Ovary (tissue), 3 donors: ENCODE results near the gene ACVR2B.

Experiments
- CTCF ChIP-seq, 3 donors: fragments of 450-650 bp in 2 of 3; fragments of 200-600 bp in 1 of 3; IDR thresholded peaks; one replicate each; pipeline versions ENCODE4 v1.5.1 to v1.8.0; 2016 to 2022; ENCODE audit warnings: antibody characterized with exemption in 3 of 3, mild to moderate bottlenecking in 1 of 3
- EP300 ChIP-seq: sonication (generic); formaldehyde crosslinking; IDR thresholded peaks from one replicate; pipeline ENCODE4 v1.6.1; 2017; ENCODE audit warnings: antibody characterized with exemption
- POLR2A ChIP-seq: fragments of 450-650 bp; IDR thresholded peaks from one replicate; pipeline ENCODE4 v1.6.1; 2017; ENCODE audit warnings: antibody characterized with exemption, mild to moderate bottlenecking, moderate library complexity
- donor health status: DM: no; HTN: no; CAD: no.

- TF ChIP-seq CTCF (IDR thresholded peaks at IDR 0.05) (no peak), POLR2A (no peak), EP300 (no peak)
Observed at GRCh38 chr3:38421679-38422336, 31.9 kb upstream of the ACVR2B start.
